ENCODE measurements around the gene RPS27. TPM values are rescaled to one million over a fixed set of nuclear protein-coding genes. Genes with fewer than 3 reads are reported as not detected.

Gene RPS27
- total RNA-seq (2014; rRNA removed; shearing (Covaris generic)), result 2,701 and 3,425 TPM in 2 replicates

- Histone ChIP-seq H3K4me3 (ENCODE audit: insufficient read depth, low read depth, low read length) (peak within 1 kb of the TSS; percentile 83), H3K36me3 (replicated peaks; ENCODE audit: control insufficient read depth, insufficient read depth, low read length) (peaks cover 17% of the 10 kb centered on the region), H3K27me3 (ENCODE audit: control insufficient read depth, insufficient read depth, low read length) (no peaks in the 10 kb centered on the region)
- peak; percentile 90 for DNase-seq
Measured at GRCh38 chr1:153990468-153991150, at the start of gene RPS27. RPS27 (plus strand) TSS chr1:153990762; CDS start chr1:153990797, 35 bp downstream.

DNA sequence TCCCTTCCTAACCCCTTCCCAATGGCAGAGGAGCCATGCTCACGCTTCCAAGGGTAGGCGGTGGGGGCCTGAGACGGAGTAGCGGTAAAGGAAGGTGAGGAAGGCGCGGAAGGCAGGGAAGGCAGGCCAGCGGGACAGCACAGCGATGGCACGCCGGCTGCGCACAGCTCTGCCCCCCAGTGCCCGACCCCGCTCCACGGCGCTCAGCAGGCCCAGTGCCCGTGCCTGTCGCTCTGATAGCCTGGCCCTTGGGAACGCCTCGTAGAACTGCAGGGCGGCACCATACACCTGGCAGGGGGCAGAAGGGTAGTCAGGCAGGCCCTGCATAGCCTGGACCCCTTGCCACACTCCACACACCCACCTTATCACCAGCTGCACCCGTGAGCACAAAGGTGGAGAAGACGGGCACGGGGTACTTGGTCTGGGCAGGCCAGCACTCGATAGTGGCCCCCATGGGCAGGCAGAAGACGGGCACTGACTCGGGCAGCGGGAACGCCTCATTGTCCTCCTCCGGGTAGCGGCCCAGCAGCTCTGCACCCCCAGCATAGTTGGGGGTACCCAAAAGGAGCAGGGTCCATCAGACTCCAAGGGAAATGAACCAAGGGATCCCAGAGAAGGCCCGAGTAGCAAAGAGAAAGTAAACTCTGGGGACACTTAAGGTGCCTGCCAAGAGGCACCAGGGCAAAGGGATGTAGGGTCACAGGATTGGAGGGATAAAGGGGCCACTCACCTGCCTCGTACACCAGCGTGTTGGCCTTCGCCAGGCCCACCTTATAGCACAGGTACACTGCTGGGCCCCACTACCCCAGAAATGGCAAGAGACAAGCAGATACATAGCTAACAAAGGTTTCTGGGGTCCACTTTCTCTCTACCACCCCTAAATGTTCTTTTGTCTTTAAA is 48.5 kb upstream of the RPS27 start:
- Histone ChIP-seq H3K4me3 (ENCODE audit: insufficient read depth, low read depth, low read length) (no peak overlapping the region), H3K27me3 (ENCODE audit: control insufficient read depth, insufficient read depth, low read length) (no peaks in the 10 kb centered on the region), H3K36me3 (replicated peaks; ENCODE audit: control insufficient read depth, insufficient read depth, low read length) (peaks cover 19% of the 10 kb centered on the region)
- peak; percentile 47 for DNase-seq

DNA sequence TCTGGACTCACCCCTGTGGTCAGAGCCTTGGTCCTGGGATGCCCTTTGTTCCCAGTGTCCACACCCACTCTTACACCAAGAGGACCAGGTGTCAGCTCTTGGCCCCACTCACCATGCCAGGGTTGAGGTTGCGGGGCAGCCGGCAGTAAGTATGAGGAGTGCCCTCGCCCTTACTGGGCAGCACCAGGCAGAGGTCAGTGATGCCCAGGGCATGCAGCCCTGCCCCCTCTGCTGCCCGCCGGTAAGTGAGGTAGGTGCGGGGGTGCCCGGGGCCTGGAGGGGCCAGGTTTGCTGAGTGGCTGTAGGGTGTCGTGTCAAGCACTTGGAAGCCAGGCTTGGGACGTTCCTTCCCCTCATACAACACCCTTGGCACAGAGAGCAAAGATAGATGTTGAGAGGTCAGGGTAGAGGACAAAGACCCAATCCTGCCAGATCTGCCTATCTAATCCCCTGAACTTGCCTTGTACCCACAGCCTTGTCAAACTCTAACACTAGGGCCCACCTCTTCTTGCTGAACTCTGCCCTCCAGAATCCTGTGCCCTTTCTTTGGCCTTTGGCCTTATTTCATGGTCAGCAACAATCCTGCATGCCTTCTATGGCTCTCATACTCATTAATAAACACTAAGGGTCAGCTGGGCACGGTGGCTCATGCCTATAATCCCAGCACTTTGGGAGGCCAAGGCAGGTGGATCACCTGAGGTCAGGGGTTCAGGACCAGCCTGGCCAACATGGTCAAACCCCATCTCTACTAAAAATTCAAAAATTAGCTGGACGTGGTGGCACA is 47.6 kb upstream of the RPS27 start:
- Histone ChIP-seq H3K36me3 (replicated peaks; ENCODE audit: control insufficient read depth, insufficient read depth, low read length) (peaks cover 13% of the 10 kb centered on the region), H3K27me3 (ENCODE audit: control insufficient read depth, insufficient read depth, low read length) (no peaks in the 10 kb centered on the region), H3K4me3 (ENCODE audit: insufficient read depth, low read depth, low read length) (no peak overlapping the region)
- DNase-seq, result no peak

DNA sequence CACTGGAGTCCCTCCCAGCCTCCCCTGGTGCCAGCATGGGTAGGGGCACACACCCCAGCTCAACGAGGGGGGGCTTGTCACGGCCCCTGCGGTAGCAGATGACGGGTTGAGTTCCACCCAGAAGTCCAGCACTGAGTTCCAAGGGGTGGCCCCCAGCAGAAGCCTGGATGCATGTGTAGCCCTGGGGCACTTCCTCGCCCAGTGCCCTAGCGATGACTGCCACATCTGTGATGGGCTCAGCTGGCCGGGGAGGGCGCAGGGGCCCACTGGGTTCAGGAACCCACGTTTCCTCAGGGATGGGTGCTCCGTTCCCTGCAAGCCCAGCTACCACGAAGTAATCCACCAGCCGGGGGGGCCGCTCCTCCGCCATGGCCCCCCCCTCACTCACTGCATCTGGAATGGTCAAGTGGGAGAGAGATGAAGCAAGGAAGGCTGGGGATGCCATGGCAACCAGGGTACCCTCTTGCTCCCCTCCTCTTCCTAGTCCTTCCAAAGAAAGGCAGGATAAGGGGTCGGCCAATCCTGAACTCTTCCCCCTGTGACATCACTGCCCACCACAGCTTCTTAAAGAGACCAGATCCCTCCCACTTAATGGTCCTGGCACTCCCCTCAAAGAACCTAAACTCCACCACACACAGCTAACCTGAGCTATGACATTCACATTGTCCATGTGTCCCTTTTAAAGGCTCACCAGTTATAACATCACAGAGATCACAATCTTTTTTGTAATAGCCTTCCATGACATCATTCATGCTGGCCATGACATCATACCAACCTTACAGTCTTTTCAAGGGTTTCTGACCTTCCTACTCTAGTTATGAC is 46.3 kb upstream of the RPS27 start:
- peak; percentile 73 for DNase-seq
- Histone ChIP-seq H3K27me3 (ENCODE audit: control insufficient read depth, insufficient read depth, low read length) (no peaks in the 10 kb centered on the region), H3K36me3 (replicated peaks; ENCODE audit: control insufficient read depth, insufficient read depth, low read length) (peaks cover 18% of the 10 kb centered on the region), H3K4me3 (ENCODE audit: insufficient read depth, low read depth, low read length) (no peak overlapping the region)

- no peaks in the 10 kb centered on the region for H3K27me3 ChIP-seq (ENCODE audit: control insufficient read depth, insufficient read depth, low read length)
- peaks cover 16% of the 10 kb centered on the region for H3K36me3 ChIP-seq (replicated peaks; ENCODE audit: control insufficient read depth, insufficient read depth, low read length)
- no peak overlapping the region for H3K4me3 ChIP-seq (ENCODE audit: insufficient read depth, low read depth, low read length)
- DNase-seq, result no peak
Measured at GRCh38 chr1:153944827-153945117, 45.8 kb upstream of the RPS27 start.

- Histone ChIP-seq H3K36me3 (replicated peaks; ENCODE audit: control insufficient read depth, insufficient read depth, low read length) (peaks cover 16% of the 10 kb centered on the region), H3K4me3 (ENCODE audit: insufficient read depth, low read depth, low read length) (peak overlapping the region; percentile 96), H3K27me3 (ENCODE audit: control insufficient read depth, insufficient read depth, low read length) (no peaks in the 10 kb centered on the region)
- DNase-seq, result peak; percentile 67
Measured at GRCh38 chr1:153945131-153945794, 45.3 kb upstream of the RPS27 start.

DNA sequence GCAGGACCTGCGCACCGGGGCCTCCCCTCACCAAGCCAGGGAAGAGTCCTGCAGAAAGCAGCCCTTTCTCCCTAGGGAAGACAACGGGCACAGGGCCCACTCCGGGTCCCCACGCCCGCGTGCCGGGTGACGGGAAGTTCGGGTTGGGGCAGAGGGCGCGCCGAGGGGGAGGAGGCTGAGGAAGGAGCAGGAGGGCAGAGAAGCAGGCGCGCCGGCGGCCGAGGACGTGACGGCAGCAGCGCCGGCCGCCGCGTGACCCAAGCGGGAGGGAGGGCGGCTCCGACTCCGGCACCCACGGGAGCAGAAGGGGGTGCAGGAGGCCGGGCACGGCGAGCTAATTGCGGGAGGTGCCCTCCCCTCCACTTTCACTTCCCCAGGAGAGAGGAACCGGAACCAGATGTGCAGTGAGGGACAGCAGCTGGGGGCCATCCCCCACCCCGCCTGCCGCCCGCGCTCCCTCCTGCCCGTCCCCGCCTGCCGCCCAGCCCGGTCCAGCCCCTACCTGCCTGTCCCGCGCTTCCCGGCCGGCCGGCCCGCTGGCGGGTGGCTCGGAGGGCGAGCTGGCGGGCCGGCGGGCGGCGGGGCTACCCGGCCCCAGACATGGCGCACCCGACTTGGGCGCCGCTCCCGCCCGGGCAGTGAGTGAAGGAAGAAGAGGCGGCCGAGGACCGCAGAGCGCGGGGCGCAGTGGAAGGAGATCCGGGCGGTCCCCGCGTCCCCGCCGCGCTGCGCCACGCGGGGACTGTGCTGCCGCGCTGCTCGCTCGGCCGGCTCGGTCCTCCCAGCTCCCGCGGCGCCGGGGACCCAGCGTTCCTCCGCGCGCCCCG is 44.6 kb upstream of the RPS27 start:
- peak; percentile 94 for DNase-seq
- H3K36me3 ChIP-seq (replicated peaks; ENCODE audit: control insufficient read depth, insufficient read depth, low read length), result peaks cover 19% of the 10 kb centered on the region
- no peaks in the 10 kb centered on the region for H3K27me3 ChIP-seq (ENCODE audit: control insufficient read depth, insufficient read depth, low read length)
- peak overlapping the region; percentile 96 for H3K4me3 ChIP-seq (ENCODE audit: insufficient read depth, low read depth, low read length)

DNA sequence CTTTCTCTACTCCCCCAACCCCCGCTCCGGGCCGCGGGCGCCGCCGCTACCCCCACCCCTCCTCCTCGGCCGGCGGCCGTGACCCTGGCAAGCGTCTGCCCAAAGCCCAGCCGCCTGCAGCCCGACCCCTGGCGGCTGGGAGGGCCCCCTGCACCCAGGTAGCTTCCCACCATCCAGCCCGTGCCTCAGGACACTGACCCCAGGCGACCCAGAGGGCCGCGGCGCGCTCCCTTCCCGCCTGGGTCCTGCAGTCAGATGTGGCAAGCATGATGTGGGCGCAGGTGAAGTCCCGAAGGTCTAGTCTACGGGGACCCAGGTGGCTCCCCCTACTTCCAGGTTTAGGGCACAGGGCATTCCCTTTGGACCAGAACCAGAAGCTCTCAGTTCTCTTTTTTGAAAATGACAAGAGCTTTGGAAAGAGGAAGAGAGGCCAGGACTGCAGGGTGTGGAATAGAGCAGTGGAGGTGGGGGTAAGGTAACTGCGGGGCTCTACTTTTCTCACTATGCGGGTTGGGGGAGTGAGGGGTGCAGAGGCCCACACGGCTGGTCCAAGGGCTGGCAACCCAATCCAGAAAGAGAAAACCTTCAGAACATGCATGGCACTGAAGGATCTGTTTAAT is 43.8 kb upstream of the RPS27 start, which contains the start of gene DENND4B:
Gene DENND4B (minus strand): TSS at position 97 of the 620 bp plus-strand sequence. CDS start 2,344 bp downstream, outside the sequence.
- peak within 1 kb of the TSS; percentile 96 for H3K4me3 ChIP-seq (ENCODE audit: insufficient read depth, low read depth, low read length)
- DNase-seq, result peak; percentile 100
- H3K36me3 ChIP-seq (replicated peaks; ENCODE audit: control insufficient read depth, insufficient read depth, low read length), result peaks cover 20% of the 10 kb centered on the region
- H3K27me3 ChIP-seq (ENCODE audit: control insufficient read depth, insufficient read depth, low read length), result no peaks in the 10 kb centered on the region

DNA sequence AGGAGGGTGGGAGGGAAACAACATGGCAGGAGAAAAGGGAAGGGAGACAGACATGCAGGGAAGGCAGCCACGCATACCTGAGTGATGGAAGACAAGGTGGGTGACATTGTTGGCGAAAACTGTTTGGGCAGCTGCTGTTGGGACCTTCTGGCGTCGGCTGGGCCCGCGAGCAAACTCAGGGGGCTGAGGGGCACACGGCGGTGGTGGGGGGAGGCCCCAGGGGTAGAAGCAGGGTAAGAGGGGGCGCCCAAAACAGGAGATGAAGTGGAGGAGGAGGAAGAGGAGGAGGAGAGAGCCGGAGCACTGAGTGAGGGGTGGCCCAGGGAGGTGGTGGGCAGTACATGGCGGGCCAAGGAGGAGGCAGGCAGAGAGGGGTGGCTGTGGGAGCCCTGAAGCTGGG is 39.4 kb upstream of the RPS27 start:
- no peak overlapping the region for H3K4me3 ChIP-seq (ENCODE audit: insufficient read depth, low read depth, low read length)
- peaks cover 29% of the 10 kb centered on the region for H3K36me3 ChIP-seq (replicated peaks; ENCODE audit: control insufficient read depth, insufficient read depth, low read length)

DNA sequence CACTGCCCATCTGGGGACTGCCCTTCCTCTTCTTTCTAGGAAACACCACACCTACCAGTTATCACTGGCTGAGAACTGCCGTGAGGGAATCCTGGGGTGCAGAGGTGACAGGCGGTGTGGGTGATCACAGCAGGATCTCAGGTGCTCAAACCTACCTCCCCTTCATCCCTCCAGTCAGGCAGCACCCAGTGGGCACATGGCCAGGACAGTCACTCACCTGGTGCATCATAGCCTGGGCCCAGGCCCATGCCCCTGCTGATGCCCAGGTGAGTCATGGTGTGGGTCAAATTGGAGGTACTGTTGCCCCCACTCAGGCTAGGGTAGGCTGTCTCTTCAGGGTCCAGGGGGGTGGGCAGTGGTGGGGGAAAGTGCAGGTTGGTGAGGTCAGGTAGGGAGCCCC is 38.8 kb upstream of the RPS27 start:
- Histone ChIP-seq H3K36me3 (replicated peaks; ENCODE audit: control insufficient read depth, insufficient read depth, low read length) (peaks cover 29% of the 10 kb centered on the region), H3K27me3 (ENCODE audit: control insufficient read depth, insufficient read depth, low read length) (no peaks in the 10 kb centered on the region), H3K4me3 (ENCODE audit: insufficient read depth, low read depth, low read length) (no peak overlapping the region)
- no peak for DNase-seq

More for the DNA sequence above, 39.4 kb upstream of the RPS27 start:
- H3K27me3 ChIP-seq (ENCODE audit: control insufficient read depth, insufficient read depth, low read length), result no peaks in the 10 kb centered on the region
- DNase-seq, result no peak

GRCh38 chr1:153953859-153954365 is 36.6 kb upstream of the RPS27 start:
- Histone ChIP-seq H3K27me3 (ENCODE audit: control insufficient read depth, insufficient read depth, low read length) (no peaks in the 10 kb centered on the region), H3K4me3 (ENCODE audit: insufficient read depth, low read depth, low read length) (no peak overlapping the region), H3K36me3 (replicated peaks; ENCODE audit: control insufficient read depth, insufficient read depth, low read length) (peaks cover 20% of the 10 kb centered on the region)
- no peak for DNase-seq

DNA sequence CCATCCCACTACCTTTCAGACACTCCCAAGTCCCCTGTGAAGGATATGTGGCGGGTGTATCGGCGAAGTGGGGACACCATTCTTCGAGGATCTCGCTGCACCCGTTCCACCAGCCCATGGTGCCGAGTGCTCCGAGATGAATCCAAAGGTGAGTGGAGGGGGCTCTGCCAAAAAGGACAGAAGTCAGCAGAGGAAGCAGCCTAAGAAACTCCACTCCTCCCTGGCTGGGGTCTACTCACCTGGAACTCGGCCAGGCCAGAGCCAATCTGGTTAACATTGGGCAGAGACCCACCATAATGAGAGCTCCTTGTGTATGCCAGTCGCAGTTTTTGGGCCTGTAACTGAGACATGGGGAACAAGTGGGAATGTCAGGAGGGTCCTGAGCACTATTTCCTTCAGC is 35.7 kb upstream of the RPS27 start:
- Histone ChIP-seq H3K27me3 (ENCODE audit: control insufficient read depth, insufficient read depth, low read length) (no peaks in the 10 kb centered on the region), H3K36me3 (replicated peaks; ENCODE audit: control insufficient read depth, insufficient read depth, low read length) (peaks cover 24% of the 10 kb centered on the region), H3K4me3 (ENCODE audit: insufficient read depth, low read depth, low read length) (no peak overlapping the region)
- DNase-seq, result no peak

All from H7 (cell line).